RWPE2 (cell line): ENCODE results near the gene PARN.

Source experiments
- ATAC-seq: fragments of 200-7000 bp; cut with Tn5 transposase; 3 replicates; pipeline ENCODE4 v1.9.1; 2021; ENCODE audit warnings: low read depth
- DNase-seq: peaks from one replicate; pipeline ENCODE4 v3.0.0-alpha.2; 2020; ENCODE audit warnings: low spot score
- H3K27ac ChIP-seq: fragments of 450-650 bp; 2 replicates; pipeline ENCODE4 v1.5.1; 2017; ENCODE audit warnings: mild to moderate bottlenecking; ENCODE audit not compliant: poor library complexity, severe bottlenecking
- H3K27me3 ChIP-seq: fragments of 250-450 bp; sonication (Bioruptor Pico); 2 replicates; pipeline ENCODE4 v1.5.1; 2021; ENCODE audit warnings: mild to moderate bottlenecking, moderate library complexity; ENCODE audit not compliant: insufficient read depth, poor library complexity, severe bottlenecking
- H3K36me3 ChIP-seq: fragments of 250-450 bp; sonication (Bioruptor Pico); 2 replicates; pipeline ENCODE4 v1.5.1; 2020; ENCODE audit warnings: low read depth, mild to moderate bottlenecking, moderate library complexity
- H3K4me1 ChIP-seq: fragments of 250-450 bp; sonication (Bioruptor Pico); 2 replicates; pipeline ENCODE4 v1.5.1; 2021; ENCODE audit warnings: mild to moderate bottlenecking, moderate library complexity; ENCODE audit not compliant: insufficient read depth, poor library complexity, severe bottlenecking
- H3K4me3 ChIP-seq: fragments of 250-450 bp; sonication (Bioruptor Pico); 2 replicates; pipeline ENCODE4 v1.5.1; 2021; ENCODE audit warnings: mild to moderate bottlenecking, moderate library complexity; ENCODE audit not compliant: severe bottlenecking
- H3K9me3 ChIP-seq: fragments of 250-450 bp; sonication (Bioruptor Pico); 2 replicates; pipeline ENCODE4 v1.5.1; 2021; ENCODE audit warnings: mild to moderate bottlenecking, moderate library complexity; ENCODE audit not compliant: severe bottlenecking
- CTCF ChIP-seq: fragments of 450-650 bp; IDR thresholded peaks from one replicate; pipeline ENCODE4 v1.5.1; 2017; ENCODE audit warnings: mild to moderate bottlenecking, moderate library complexity; ENCODE audit not compliant: poor library complexity, severe bottlenecking

The PARN gene

GRCh38 chr16:14465799-14466198 lies 164.3 kb downstream of the PARN start:
- no peaks in the 10 kb centered on the region for H3K27me3 ChIP-seq
- peaks cover 5% of the 10 kb centered on the region for H3K9me3 ChIP-seq
- no peaks in the 10 kb centered on the region for H3K36me3 ChIP-seq
- H3K27ac ChIP-seq = no peak overlapping the region
- TF ChIP-seq CTCF = no peak
- no peaks in the 10 kb centered on the region for H3K4me1 ChIP-seq
- H3K4me3 ChIP-seq = no peak overlapping the region
- ATAC-seq = no peak
- DNase-seq = no peak

- DNase-seq (no peak), ATAC-seq (no peak)
- no peak for TF ChIP-seq CTCF
- H3K27me3 ChIP-seq = no peaks in the 10 kb centered on the region
- no peak overlapping the region for H3K4me3 ChIP-seq
- no peak overlapping the region for H3K27ac ChIP-seq
- H3K4me1 ChIP-seq = no peaks in the 10 kb centered on the region
- H3K36me3 ChIP-seq = no peaks in the 10 kb centered on the region
- H3K9me3 ChIP-seq = peaks cover 5% of the 10 kb centered on the region
Observed at GRCh38 chr16:14464796-14465195, 165.3 kb downstream of the PARN start.

GRCh38 chr16:14464192-14464591 lies 165.9 kb downstream of the PARN start:
- H3K27me3 ChIP-seq = no peaks in the 10 kb centered on the region
- H3K4me1 ChIP-seq = no peaks in the 10 kb centered on the region
- no peak for DNase-seq
- H3K27ac ChIP-seq = no peak overlapping the region
- no peak for TF ChIP-seq CTCF
- H3K36me3 ChIP-seq = no peaks in the 10 kb centered on the region
- H3K4me3 ChIP-seq = no peak overlapping the region
- H3K9me3 ChIP-seq = peaks cover 5% of the 10 kb centered on the region
- ATAC-seq = no peak

- peaks cover 5% of the 10 kb centered on the region for H3K9me3 ChIP-seq
- no peak for TF ChIP-seq CTCF
- H3K27ac ChIP-seq = no peak overlapping the region
- no peaks in the 10 kb centered on the region for H3K4me1 ChIP-seq
- H3K27me3 ChIP-seq = no peaks in the 10 kb centered on the region
- no peaks in the 10 kb centered on the region for H3K36me3 ChIP-seq
- H3K4me3 ChIP-seq = no peak overlapping the region
- ATAC-seq (peak; percentile 40; the same call in 2 of the 3 replicates), DNase-seq (no peak)
Observed at GRCh38 chr16:14462811-14463210, 167.2 kb downstream of the PARN start.

- H3K4me1 ChIP-seq = no peaks in the 10 kb centered on the region
- H3K27me3 ChIP-seq = no peaks in the 10 kb centered on the region
- no peak for TF ChIP-seq CTCF
- H3K27ac ChIP-seq = no peak overlapping the region
- ATAC-seq (no peak), DNase-seq (no peak)
- H3K9me3 ChIP-seq = peaks cover 5% of the 10 kb centered on the region
- H3K4me3 ChIP-seq = no peak overlapping the region
- no peaks in the 10 kb centered on the region for H3K36me3 ChIP-seq
Observed at GRCh38 chr16:14460726-14461125, 169.3 kb downstream of the PARN start.
